Activated CD8-positive, alpha-beta T cell treated with anti-CD3 and anti-CD28 coated beads, Interleukin-2, amount 10 ng/mL, durations not matched to agents 7 days and 5 days (primary cell): Measurements from ENCODE around the gene TAGLN. TPM values are rescaled to one million over a fixed set of nuclear protein-coding genes. Genes with fewer than 3 reads are reported as not detected.
A peak's percentile ranks its signal among the peaks of the same experiment; 100 is the strongest.

Experiments used
- ATAC-seq: fragments of 150-1000 bp; cut with Tn5 transposase; one replicate; pipeline ENCODE4 v1.10.0; 2021; ENCODE audit warnings: moderate library complexity
- CTCF ChIA-PET: fragments of 350-600 bp; sonication (Branson Sonifier 250); formaldehyde crosslinking; loops from one replicate; lab custom pipeline; 2021; ENCODE audit warnings: antibody characterized with exemption; lab: Charles Lee
- POLR2A ChIA-PET: fragments of 350-600 bp; sonication (Branson Sonifier 250); formaldehyde crosslinking; loops from one replicate; lab custom pipeline; 2021; ENCODE audit warnings: antibody characterized with exemption; lab: Charles Lee
- DNase-seq: peaks from one replicate; pipeline ENCODE4 v3.0.0-alpha.2; 2020
- H3K27ac Mint-ChIP-seq: one replicate; pipeline ENCODE4 v1.8.0; 2021; ENCODE audit warnings: mild to moderate bottlenecking, mixed read lengths
- H3K27me3 Mint-ChIP-seq: one replicate; pipeline ENCODE4 v1.8.0; 2021; ENCODE audit warnings: low read depth, mixed read lengths
- H3K36me3 Mint-ChIP-seq: one replicate; pipeline ENCODE4 v1.8.0; 2021; ENCODE audit warnings: low read depth, mixed read lengths
- H3K4me1 Mint-ChIP-seq: one replicate; pipeline ENCODE4 v1.8.0; 2021; ENCODE audit warnings: low read depth, mixed read lengths
- H3K4me3 Mint-ChIP-seq: one replicate; pipeline ENCODE4 v1.8.0; 2021; ENCODE audit warnings: mild to moderate bottlenecking, mixed read lengths
- H3K9me3 Mint-ChIP-seq: one replicate; pipeline ENCODE4 v1.8.0; 2022; ENCODE audit warnings: mixed read lengths; ENCODE audit not compliant: insufficient read depth
- total RNA-seq, 2 experiments: library from RNA; stranded (reverse); gene quantifications; one replicate each; pipeline ENCODE4 v1.2.3, GENCODE V29; 2021

TAGLN gene
- total RNA-seq, 2 experiments from 2014 or later: 2.4 to 2.6 TPM

DNA sequence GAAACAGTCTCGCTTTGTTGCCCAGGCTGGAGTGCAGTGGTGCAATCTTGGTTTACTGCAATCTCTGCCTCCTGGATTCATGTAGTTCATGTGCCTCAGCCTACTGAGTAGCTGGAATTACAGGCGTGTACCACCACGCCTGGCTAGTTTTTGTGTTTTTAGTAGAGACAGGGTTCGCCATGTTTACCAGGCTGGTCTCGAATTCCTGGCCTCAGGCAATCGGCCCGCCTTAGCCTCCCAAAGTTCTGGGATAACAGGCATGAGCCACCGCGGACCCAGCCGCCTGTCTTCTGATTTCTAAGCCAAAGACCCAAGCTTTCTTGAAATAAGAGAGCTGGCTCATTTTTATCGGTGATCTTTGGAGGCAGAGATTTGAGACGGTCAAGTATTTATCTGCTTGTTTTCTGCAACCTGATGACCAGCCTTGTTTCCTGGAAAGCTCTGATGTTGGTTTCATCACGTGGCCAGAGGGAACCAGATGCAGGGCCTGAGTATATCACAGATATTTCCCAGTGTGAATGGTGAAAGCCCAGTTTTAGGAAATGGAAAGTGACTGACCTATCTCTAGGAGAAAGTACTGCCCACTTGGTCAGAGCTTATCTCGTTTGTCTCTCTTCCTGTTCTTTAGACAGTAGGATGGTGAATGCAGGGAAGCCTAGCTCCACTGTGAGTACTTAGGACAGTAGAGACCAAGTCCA is 26.3 kb upstream of the TAGLN start:
- Mint-ChIP-seq H3K9me3 (no peaks in the 10 kb centered on the region), H3K27me3 (no peaks in the 10 kb centered on the region), H3K27ac (no peak overlapping the region), H3K4me3 (no peak overlapping the region), H3K4me1 (peaks cover 14% of the 10 kb centered on the region), H3K36me3 (peaks cover 22% of the 10 kb centered on the region)
- ChIA-PET CTCF (interaction anchor here (0.8 to 2.3 kb wide), 4 partner anchors 8 to 54 kb away, joined by 5 to 11 read pairs (median 6); partner anchors contain the start of gene PAFAH1B2), POLR2A (no interaction called here)
- ATAC-seq (no peak), DNase-seq (no peak)

DNA sequence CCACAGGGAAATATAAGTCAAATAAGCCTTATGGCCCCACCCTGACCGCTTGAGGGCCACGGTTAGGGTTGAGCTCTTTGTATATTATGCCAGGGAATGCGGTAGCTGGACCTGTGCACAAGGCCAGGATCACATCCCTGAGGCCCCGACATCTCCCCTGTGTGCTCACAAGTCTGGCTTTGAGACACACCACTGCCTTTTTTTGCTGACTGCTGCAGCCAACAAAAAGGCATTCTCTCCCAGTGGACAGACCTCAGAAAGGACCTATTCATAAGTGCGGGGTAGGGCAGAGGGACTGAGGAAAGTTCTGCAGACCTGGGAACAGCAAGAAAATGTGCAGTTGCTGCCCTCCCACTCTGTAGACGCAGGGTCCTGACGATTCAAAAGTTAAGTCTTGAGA is 24.1 kb upstream of the TAGLN start:
- H3K9me3 Mint-ChIP-seq: no peaks in the 10 kb centered on the region
- no peaks in the 10 kb centered on the region for H3K27me3 Mint-ChIP-seq
- H3K4me1 Mint-ChIP-seq: peaks cover 32% of the 10 kb centered on the region
- no peak for ATAC-seq
- POLR2A ChIA-PET: no interaction called here
- H3K4me3 Mint-ChIP-seq: no peak overlapping the region
- CTCF ChIA-PET: interaction anchor here (2.3 kb wide), 1 partner anchor 27 kb away, joined by 6 read pairs; no protein-coding TSS in a partner anchor
- H3K27ac Mint-ChIP-seq: no peak overlapping the region
- no peak for DNase-seq
- H3K36me3 Mint-ChIP-seq: peaks cover 11% of the 10 kb centered on the region

DNA sequence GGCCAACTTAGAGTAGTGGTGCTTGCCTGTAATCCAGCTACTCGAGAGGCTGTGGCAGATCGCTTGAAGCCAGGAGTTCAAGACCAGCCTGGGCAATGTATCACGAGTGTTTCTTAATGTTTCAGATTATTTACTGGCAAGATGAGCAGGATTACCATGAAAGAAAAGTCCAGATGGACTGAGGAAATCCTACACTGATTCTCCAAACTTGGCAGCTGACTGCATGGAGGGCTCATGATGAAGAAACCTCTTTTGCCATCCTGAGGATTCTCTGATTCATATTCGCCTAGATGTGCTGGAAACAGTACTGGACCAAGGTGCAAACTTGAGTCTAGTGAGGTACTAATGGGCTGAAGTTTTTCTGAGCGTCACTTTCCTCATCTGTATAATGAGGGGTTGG is 23.4 kb upstream of the TAGLN start:
- Mint-ChIP-seq H3K4me1 (peaks cover 38% of the 10 kb centered on the region), H3K4me3 (no peak overlapping the region), H3K27ac (no peak overlapping the region), H3K9me3 (no peaks in the 10 kb centered on the region), H3K27me3 (no peaks in the 10 kb centered on the region), H3K36me3 (peaks cover 7% of the 10 kb centered on the region)
- ATAC-seq (no peak), DNase-seq (no peak)
- ChIA-PET CTCF (no interaction called here), POLR2A (interaction anchor here (0.5 kb wide), 1 partner anchor 31 kb away, joined by 3 read pairs; no protein-coding TSS in a partner anchor)

DNA sequence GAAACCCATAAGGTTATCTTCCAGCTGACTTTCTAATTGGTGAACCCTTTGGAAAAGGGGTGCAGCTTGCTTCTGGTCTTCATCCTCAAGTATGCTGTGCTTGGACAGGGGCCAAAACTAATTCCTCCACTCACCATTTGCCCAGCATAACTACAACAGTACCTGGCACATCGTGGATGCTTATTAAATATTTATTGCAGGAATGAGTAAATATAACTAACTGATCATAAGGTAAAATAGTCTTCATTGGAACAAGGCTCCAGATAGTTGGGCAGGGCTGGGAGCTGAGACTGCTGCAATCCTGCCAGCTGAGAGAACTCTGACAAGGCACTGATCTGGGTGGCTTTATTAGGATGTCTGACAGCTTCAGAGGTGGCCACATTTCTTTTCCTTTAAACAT is 23.0 kb upstream of the TAGLN start:
- POLR2A ChIA-PET: interaction anchor here (0.5 kb wide), 1 partner anchor 31 kb away, joined by 3 read pairs; no protein-coding TSS in a partner anchor

DNA sequence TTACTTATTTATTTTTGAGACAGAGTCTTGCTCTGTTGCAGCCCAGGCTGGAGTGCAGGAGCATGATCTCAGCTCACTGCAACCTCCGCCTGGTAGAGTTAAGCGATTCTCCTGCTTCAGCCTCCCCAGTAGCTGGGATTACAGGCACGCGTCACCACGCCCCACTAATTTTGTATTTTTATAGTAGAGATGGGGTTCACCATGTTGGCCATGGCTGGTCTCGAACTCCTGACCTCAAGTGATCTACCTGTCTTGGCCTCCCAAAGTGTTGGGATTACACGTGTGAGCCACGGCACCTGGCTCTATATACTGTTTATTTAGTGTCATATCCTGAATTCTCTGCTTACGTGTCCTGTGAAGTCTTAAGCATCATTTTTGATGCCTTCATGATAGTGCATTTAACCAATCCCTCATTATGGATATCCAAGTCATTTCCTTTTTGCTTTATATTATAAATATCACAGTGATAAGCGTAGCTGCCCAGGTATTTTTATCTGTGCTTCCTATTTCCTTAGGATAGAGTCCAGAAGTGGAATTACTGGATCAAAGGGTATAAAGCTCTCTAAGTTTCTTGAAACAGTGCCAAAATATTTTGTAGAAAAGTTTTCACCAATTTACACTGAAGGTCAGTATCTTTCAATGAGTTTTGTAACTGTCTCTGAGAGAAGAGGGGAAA is 21.5 kb upstream of the TAGLN start:
- DNase-seq (no peak), ATAC-seq (no peak)
- POLR2A ChIA-PET: interaction anchor here (0.6 to 2.8 kb wide), 3 partner anchors 28 to 53 kb away, joined by 4 to 32 read pairs (median 14); partner anchors contain the start of genes PAFAH1B2 and PCSK7
- CTCF ChIA-PET: interaction anchor here (1.5 to 7.8 kb wide), 3 partner anchors 33 to 248 kb away, joined by 3 to 124 read pairs (median 32); partner anchors contain the start of genes PAFAH1B2, PCSK7 and RNF214
- peak overlapping the region; percentile 91 for H3K4me3 Mint-ChIP-seq
- H3K9me3 Mint-ChIP-seq: no peaks in the 10 kb centered on the region
- H3K36me3 Mint-ChIP-seq: no peaks in the 10 kb centered on the region
- peak overlapping the region; percentile 83 for H3K27ac Mint-ChIP-seq
- no peaks in the 10 kb centered on the region for H3K27me3 Mint-ChIP-seq
- H3K4me1 Mint-ChIP-seq: peaks cover 42% of the 10 kb centered on the region

More for the DNA sequence above, 23.0 kb upstream of the TAGLN start:
- ATAC-seq (no peak), DNase-seq (no peak)
- no peak overlapping the region for H3K27ac Mint-ChIP-seq
- H3K36me3 Mint-ChIP-seq: peaks cover 7% of the 10 kb centered on the region
- CTCF ChIA-PET: no interaction called here
- H3K4me3 Mint-ChIP-seq: no peak overlapping the region
- peaks cover 42% of the 10 kb centered on the region for H3K4me1 Mint-ChIP-seq
- H3K9me3 Mint-ChIP-seq: no peaks in the 10 kb centered on the region
- no peaks in the 10 kb centered on the region for H3K27me3 Mint-ChIP-seq

DNA sequence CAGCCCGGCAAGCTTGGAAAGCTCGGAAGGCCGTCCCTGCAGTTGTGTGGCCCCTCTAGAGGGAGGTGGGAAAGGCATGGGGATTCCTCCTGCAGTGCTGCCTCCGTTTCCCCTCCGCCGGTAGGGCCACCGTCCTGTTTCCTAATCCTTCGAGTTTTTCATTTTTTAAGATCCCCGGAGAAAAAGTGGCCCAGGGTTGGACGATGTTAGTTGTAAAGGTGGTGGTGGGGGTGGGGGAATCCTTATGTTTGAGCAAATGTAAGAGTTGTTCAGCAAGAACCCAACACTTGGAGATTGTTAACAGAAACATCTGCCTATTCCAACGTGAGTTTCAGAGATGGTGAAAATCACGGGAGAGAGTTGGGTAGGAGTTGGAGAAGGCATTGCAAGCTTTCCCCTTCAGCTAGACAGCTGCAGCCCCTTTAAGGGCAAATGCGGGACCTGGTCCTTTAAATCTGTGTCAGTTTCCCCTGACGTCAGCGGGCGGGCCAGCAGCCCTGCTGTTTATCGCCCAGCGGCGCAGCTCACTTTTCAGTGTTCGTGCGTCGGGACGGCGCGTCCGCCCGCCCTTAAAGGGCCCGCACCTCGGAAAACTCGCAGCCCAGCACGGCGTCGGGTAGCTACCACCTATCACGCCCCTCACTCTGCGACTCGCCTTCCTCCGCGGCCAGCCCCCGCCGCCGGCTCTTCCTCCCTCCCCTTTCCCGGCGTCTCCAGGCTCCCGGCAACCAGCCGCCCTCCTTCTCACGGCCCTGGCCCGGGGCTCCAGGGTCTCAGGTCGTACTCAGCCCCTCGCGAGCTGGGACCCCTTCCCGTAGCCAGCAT is 20.7 kb upstream of the TAGLN start, which contains the start of gene SIDT2:
Gene SIDT2 (plus strand): TSS at position 534 of the 825 bp plus-strand sequence. CDS start 521 bp downstream, outside the sequence.
- CTCF ChIA-PET: interaction anchor here (0.8 to 7.8 kb wide), 9 partner anchors 9 to 390 kb away, joined by 3 to 124 read pairs (median 5); partner anchors contain the start of genes PAFAH1B2, PCSK7, RNF214 and ZPR1

DNA sequence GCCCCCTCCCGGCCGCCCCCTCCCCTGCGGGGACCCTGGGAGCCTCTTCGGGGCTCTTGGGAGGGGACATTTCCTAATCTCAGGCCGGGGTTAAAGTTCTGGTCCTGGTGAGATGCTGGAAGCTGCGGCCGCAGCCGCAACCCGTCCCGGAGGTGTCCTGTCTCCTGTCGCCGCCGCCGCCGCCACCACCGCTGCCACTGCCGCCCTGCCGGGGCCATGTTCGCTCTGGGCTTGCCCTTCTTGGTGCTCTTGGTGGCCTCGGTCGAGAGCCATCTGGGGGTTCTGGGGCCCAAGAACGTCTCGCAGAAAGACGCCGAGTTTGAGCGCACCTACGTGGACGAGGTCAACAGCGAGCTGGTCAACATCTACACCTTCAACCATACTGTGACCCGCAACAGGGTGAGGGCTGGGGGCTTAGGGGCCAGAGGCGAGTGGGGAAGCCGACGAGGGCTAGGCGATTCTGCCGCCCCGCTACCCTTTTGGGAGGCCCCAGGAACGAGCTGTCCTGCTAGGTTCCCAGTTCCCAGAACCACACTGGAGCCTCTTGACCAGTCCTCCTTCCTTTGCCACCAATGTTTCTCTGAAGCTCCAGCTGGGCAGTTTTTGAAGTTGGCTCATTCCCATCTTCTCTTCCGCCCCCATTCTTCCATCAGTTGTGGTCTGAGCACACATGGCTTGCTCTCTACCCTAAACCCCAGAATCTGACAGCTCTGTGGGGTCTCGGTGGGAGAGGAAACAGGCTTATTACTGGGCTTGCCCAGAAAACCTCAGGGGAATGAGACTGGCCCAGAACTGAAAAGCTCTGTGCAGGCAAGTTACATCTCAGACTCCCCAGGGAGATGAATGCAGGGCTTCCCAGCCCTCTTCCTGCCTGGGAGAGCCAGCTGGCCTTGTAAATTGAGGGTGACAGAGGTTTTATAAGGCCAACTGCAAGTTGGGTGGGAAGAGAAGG is 19.8 kb upstream of the TAGLN start:
- ChIA-PET POLR2A (interaction anchor here (0.6 to 2.8 kb wide), 9 partner anchors 17 to 259 kb away, joined by 3 to 32 read pairs (median 3); partner anchors contain the start of gene PAFAH1B2), CTCF (interaction anchor here (0.6 to 7.8 kb wide), 16 partner anchors 10 to 443 kb away, joined by 3 to 124 read pairs (median 6); partner anchors contain the start of genes PAFAH1B2, PCSK7, RNF214 and ZPR1)
- H3K27me3 Mint-ChIP-seq: no peaks in the 10 kb centered on the region
- peak; percentile 63 for DNase-seq
- H3K27ac Mint-ChIP-seq: peak overlapping the region; percentile 88
- peaks cover 32% of the 10 kb centered on the region for H3K4me1 Mint-ChIP-seq
- peak; percentile 59 for ATAC-seq
- no peaks in the 10 kb centered on the region for H3K9me3 Mint-ChIP-seq
- H3K36me3 Mint-ChIP-seq: peaks cover 2% of the 10 kb centered on the region
- peak overlapping the region; percentile 91 for H3K4me3 Mint-ChIP-seq

More for the DNA sequence above, 20.7 kb upstream of the TAGLN start, which contains the start of gene SIDT2:
- H3K27me3 Mint-ChIP-seq: no peaks in the 10 kb centered on the region
- peaks cover 36% of the 10 kb centered on the region for H3K4me1 Mint-ChIP-seq
- no peaks in the 10 kb centered on the region for H3K36me3 Mint-ChIP-seq
- DNase-seq (peak; percentile 95), ATAC-seq (peak; percentile 98)
- H3K4me3 Mint-ChIP-seq: peak within 1 kb of the TSS; percentile 91
- POLR2A ChIA-PET: interaction anchor here (0.6 to 2.8 kb wide), 8 partner anchors 11 to 380 kb away, joined by 3 to 32 read pairs (median 4); partner anchors contain the start of genes PAFAH1B2 and PCSK7
- no peaks in the 10 kb centered on the region for H3K9me3 Mint-ChIP-seq
- peak within 1 kb of the TSS; percentile 88 for H3K27ac Mint-ChIP-seq

DNA sequence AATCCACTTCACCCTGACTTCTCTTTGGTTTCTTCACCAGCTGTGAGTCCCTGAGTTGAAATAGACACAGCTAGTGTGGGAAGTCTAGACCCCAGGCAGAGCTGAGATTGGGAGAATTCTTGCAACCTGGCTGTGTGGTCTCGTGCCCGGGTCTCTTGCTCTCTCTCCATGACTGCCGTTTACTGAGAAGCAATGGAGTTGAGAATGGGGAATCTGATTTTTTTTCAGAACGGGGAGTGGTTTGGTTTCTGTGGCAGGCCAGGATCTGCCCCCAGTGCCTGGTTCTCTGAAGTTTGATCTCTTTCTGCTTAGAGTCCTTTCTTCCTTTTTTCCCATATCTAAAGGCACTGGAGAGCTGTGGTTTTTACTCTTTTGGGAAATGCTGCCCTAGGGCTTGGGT is 19.1 kb upstream of the TAGLN start:
- Mint-ChIP-seq H3K27ac (peak overlapping the region; percentile 8), H3K36me3 (peaks cover 2% of the 10 kb centered on the region), H3K9me3 (no peaks in the 10 kb centered on the region), H3K4me1 (peaks cover 32% of the 10 kb centered on the region), H3K27me3 (no peaks in the 10 kb centered on the region), H3K4me3 (peak overlapping the region; percentile 91)
- CTCF ChIA-PET: interaction anchor here (1.1 to 7.8 kb wide), 14 partner anchors 8 to 444 kb away, joined by 3 to 124 read pairs (median 6); partner anchors contain the start of genes PAFAH1B2, PCSK7 and RNF214
- no peak for ATAC-seq
- POLR2A ChIA-PET: interaction anchor here (0.6 to 2.8 kb wide), 6 partner anchors 16 to 260 kb away, joined by 3 to 32 read pairs (median 4); partner anchors contain the start of gene PAFAH1B2
- no peak for DNase-seq

DNA sequence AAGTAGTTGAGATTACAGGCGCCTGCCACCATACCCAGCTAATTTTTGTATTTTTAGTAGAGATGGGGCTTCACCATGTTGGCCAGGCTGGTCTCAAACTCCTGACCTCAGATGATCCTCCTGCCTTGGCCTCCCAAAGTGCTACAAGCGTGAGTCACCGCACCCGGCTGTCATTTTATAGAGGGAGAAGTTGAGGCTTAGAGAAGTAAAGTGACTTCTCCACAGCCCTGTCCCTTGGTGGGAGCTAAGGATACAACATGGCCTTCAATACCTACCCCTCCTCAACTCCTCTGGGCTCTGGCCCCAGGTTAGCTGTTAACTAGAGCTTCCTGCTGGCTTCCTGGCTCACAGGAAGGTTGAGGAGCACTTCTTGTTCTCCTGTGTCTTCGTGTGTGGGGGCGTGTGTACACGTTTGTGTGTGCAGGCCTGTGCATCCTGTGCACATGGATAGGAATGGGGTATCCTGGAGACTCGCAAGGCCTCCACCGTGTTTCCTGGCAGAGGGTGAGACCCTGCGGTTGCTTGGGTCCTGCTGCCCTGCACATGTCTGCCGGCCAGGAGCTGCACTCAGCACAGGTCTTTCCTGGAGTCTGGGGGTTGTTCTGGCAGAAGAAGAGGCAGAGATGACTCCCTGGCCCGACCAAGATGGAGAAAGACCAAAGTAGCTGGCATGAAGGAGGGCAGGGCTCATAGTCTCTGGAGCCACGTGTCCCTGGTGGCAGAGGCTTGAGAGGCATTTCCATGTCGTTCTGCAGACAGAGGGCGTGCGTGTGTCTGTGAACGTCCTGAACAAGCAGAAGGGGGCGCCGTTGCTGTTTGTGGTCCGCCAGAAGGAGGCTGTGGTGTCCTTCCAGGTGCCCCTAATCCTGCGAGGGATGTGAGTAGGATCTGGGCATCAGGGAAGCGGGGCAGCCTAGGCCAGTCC is 18.2 kb upstream of the TAGLN start:
- Mint-ChIP-seq H3K27me3 (no peaks in the 10 kb centered on the region), H3K4me1 (peaks cover 32% of the 10 kb centered on the region), H3K9me3 (no peaks in the 10 kb centered on the region), H3K27ac (peak overlapping the region; percentile 62), H3K36me3 (peaks cover 2% of the 10 kb centered on the region), H3K4me3 (peak overlapping the region; percentile 31)
- POLR2A ChIA-PET: interaction anchor here (0.8 to 2.8 kb wide), 5 partner anchors 37 to 50 kb away, joined by 3 to 32 read pairs (median 4); partner anchors contain the start of gene PAFAH1B2
- CTCF ChIA-PET: interaction anchor here (0.6 to 7.8 kb wide), 20 partner anchors 9 to 445 kb away, joined by 3 to 124 read pairs (median 4); partner anchors contain the start of genes PAFAH1B2, PCSK7 and RNF214
- peak; percentile 24 for ATAC-seq
- DNase-seq: peak; percentile 75
